GM12878 (cell line): Measurements from ENCODE around the gene CHERP. TPM values are rescaled to one million over a fixed set of nuclear protein-coding genes. Genes with fewer than 3 reads are reported as not detected.

ENCODE experiments used
- ATAC-seq: fragments of 200-7000 bp; cut with Tn5 transposase; 3 replicates; pipeline ENCODE4 v1.9.1; 2020; ENCODE audit warnings: mild to moderate bottlenecking, moderate library complexity
- BruUV-seq: library from RNA; stranded (reverse); fragments of 400-500 nt; replicated peaks from 2 replicates; lab custom pipeline; 2021; lab: Mats Ljungman, UMichigan
- CTCF ChIA-PET: fragments of 300-600 bp; sonication (Branson Sonifier 250); formaldehyde crosslinking; extraction: SDS; loops from one replicate; lab custom pipeline; 2021; ENCODE audit warnings: inconsistent platforms; lab: Yijun Ruan, JAX
- POLR2A ChIA-PET: fragments of 350-600 bp; formaldehyde crosslinking; extraction: SDS; loops from one replicate; lab custom pipeline; 2021; ENCODE audit warnings: inconsistent platforms; lab: Charles Lee
- RAD21 ChIA-PET: fragments of 300-600 bp; sonication (Branson Sonifier 250); formaldehyde crosslinking; loops from one replicate; lab custom pipeline; 2023; ENCODE audit warnings: antibody characterized with exemption; ENCODE audit not compliant: unreplicated experiment; lab: Charles Lee
- SMC1A ChIA-PET: fragments of 300-600 bp; sonication (Branson Sonifier 250); formaldehyde crosslinking; loops from one replicate; lab custom pipeline; 2023; ENCODE audit not compliant: unreplicated experiment, uncharacterized antibody; lab: Charles Lee
- DNase-seq: peaks from one replicate; pipeline ENCODE4 v3.0.0-alpha.2; 2011; ENCODE audit warnings: low read depth, low spot score
- FAIRE-seq: peaks from 3 replicates; lab custom pipeline; 2011; peaks lifted over from hg19 to GRCh38; lab: Jason Lieb, UNC
- H2AFZ ChIP-seq: 2 replicates; pipeline ENCODE4 v1.6.0; 2011; ENCODE audit warnings: low read depth, low read length, control low read depth; ENCODE audit not compliant: control insufficient read depth
- H3K27ac ChIP-seq: 2 replicates; pipeline ENCODE4 v1.5.1; 2011; ENCODE audit warnings: control low read depth; ENCODE audit not compliant: control insufficient read depth, insufficient read depth
- H3K27me3 ChIP-seq, 2 experiments: replicated peaks in 1 of 2; 2 replicates each; pipeline versions ENCODE4 v1.6.0 to v1.6.1; 2011; ENCODE audit warnings: low read length in 1 of 2; ENCODE audit not compliant: control insufficient read depth in 2 of 2, insufficient read depth in 2 of 2
- H3K36me3 ChIP-seq, 2 experiments: 2 replicates each; pipeline ENCODE4 v1.5.1; 2011; ENCODE audit warnings: low read length in 1 of 2; ENCODE audit not compliant: control insufficient read depth in 2 of 2, insufficient read depth in 2 of 2
- H3K4me1 ChIP-seq: 2 replicates; pipeline ENCODE4 v1.6.1; 2011; ENCODE audit warnings: mild to moderate bottlenecking, low read length, moderate library complexity, mixed read lengths; ENCODE audit not compliant: control insufficient read depth, insufficient read depth
- H3K4me2 ChIP-seq: 2 replicates; pipeline ENCODE4 v1.6.0; 2011; ENCODE audit warnings: control low read depth; ENCODE audit not compliant: control insufficient read depth, insufficient read depth
- H3K4me3 ChIP-seq: fragments of 200-600 bp; sonication (generic); 2 replicates; pipeline ENCODE4 v1.5.1; 2016
- H3K79me2 ChIP-seq: 2 replicates; pipeline ENCODE4 v1.6.0; 2011; ENCODE audit warnings: low read length; ENCODE audit not compliant: control insufficient read depth, insufficient read depth
- H3K9ac ChIP-seq: 2 replicates; pipeline ENCODE4 v1.8.0; 2011; ENCODE audit warnings: low read length, control low read depth, mixed read lengths; ENCODE audit not compliant: control insufficient read depth, insufficient read depth
- H3K9me3 ChIP-seq: replicated peaks from 3 replicates; pipeline ENCODE4 v1.5.1; 2011; ENCODE audit warnings: mild to moderate bottlenecking, low read length; ENCODE audit not compliant: control insufficient read depth, insufficient read depth
- H4K20me1 ChIP-seq: 2 replicates; pipeline ENCODE4 v1.6.0; 2011; ENCODE audit not compliant: control insufficient read depth, insufficient read depth
- EED ChIP-seq: sonication (generic); IDR thresholded peaks from 2 replicates; pipeline ENCODE4 v1.6.1; 2016; ENCODE audit warnings: antibody characterized with exemption, low read depth
- EGR1 ChIP-seq, 2 experiments: IDR thresholded peaks; 1 replicate in 1 of 2; 2 replicates in 1 of 2; pipeline ENCODE4 v1.6.1; 2011 to 2012; ENCODE audit warnings: low read depth in 2 of 2, low read length in 2 of 2, borderline replicate concordance in 1 of 2, mild to moderate bottlenecking in 1 of 2, moderate library complexity in 1 of 2
- GABPA ChIP-seq: IDR thresholded peaks from 2 replicates; pipeline ENCODE4 v1.6.1; 2014; ENCODE audit warnings: antibody characterized with exemption, low read depth, mild to moderate bottlenecking, inconsistent platforms
- HDGF ChIP-seq: fragments of 450-650 bp; IDR thresholded peaks from 2 replicates; pipeline ENCODE4 v1.6.1; 2016; ENCODE audit warnings: antibody characterized with exemption
- MYB ChIP-seq: fragments of 150-350 bp; IDR thresholded peaks from 2 replicates; pipeline ENCODE4 v1.6.1; 2014; ENCODE audit warnings: mild to moderate bottlenecking, low read depth, low read length, borderline replicate concordance
- NFIC ChIP-seq: IDR thresholded peaks from 2 replicates; pipeline ENCODE4 v1.6.1; 2012; ENCODE audit warnings: low read depth, mild to moderate bottlenecking, inconsistent platforms, low read length, moderate library complexity
- POLR2A ChIP-seq: IDR thresholded peaks from 2 replicates; pipeline ENCODE4 v1.6.1; 2011; ENCODE audit warnings: low read depth, mild to moderate bottlenecking, low read length
- REST ChIP-seq: IDR thresholded peaks from 2 replicates; pipeline ENCODE4 v1.6.1; 2012; ENCODE audit warnings: mild to moderate bottlenecking, low read depth, low read length
- SP1 ChIP-seq: IDR thresholded peaks from one replicate; pipeline ENCODE4 v1.6.1; 2011; ENCODE audit warnings: low read depth, low read length
- SPI1 ChIP-seq: IDR thresholded peaks from 2 replicates; pipeline ENCODE4 v1.6.1; 2011; ENCODE audit warnings: low read depth, mild to moderate bottlenecking, low read length, moderate library complexity, borderline replicate concordance; ENCODE audit not compliant: insufficient read depth
- WRNIP1 ChIP-seq: IDR thresholded peaks from 2 replicates; pipeline ENCODE4 v1.6.1; 2011; ENCODE audit warnings: low read depth, low read length, improper control_type of control experiment, borderline replicate concordance
- ZNF622 ChIP-seq: fragments of 450-650 bp; IDR thresholded peaks from 2 replicates; pipeline ENCODE4 v1.6.1; 2017; ENCODE audit warnings: mild to moderate bottlenecking, inconsistent platforms
- WGBS: methylation state at CpG from one replicate; pipeline ENCODE4 v1.1.6; 2016; ENCODE audit warnings: low lambda C conversion rate; ENCODE audit not compliant: insufficient replicate concordance, insufficient coverage; ENCODE audit errors: missing lambda C conversion rate; 5-methylcytosine and 5-hydroxymethylcytosine counted together
- in situ Hi-C: fragments of 300-500 bp; cut with MboI; formaldehyde crosslinking; loops from 9 replicates; pipeline ENCODE4 v1.14.3; 2018; ENCODE audit warnings: mixed read lengths
- intact Hi-C: fragments of 100-400 bp; cut with micrococcal nuclease; formaldehyde crosslinking; loops from one replicate; pipeline ENCODE4 v1.14.2; 2022; ENCODE audit not compliant: unreplicated experiment
- polyA plus RNA-seq, 11 experiments: library from polyadenylated mRNA; depleted of rRNA in 4 of 11; unstranded in 6 of 11; stranded (reverse) in 5 of 11; fragments of >200 nt; fragmentation: Nextera tagmentation in 4 of 11; fragmentation: Illumina TruSeq in 1 of 11; extraction: Ambion mirVana in 4 of 11; extraction: Trizol in 1 of 11; gene quantifications; 1 replicate in 1 of 11; 2 replicates in 10 of 11; pipeline versions ENCODE4 v1.2.1 to v1.2.3, GENCODE V29; 2011 to 2016; ENCODE audit warnings: inconsistent platforms in 2 of 11, missing spikeins in 2 of 11, low read depth in 1 of 11
- total RNA-seq, 4 experiments: library from RNA; depleted of rRNA in 3 of 4; stranded (reverse); fragments of >200 nt in 3 of 4; fragmentation: Illumina TruSeq in 1 of 4; extraction: Trizol in 1 of 4; gene quantifications; 2 replicates each; pipeline versions ENCODE4 v1.2.1 to v1.2.3, GENCODE V29; 2013 to 2021

CHERP gene
- total and polyA plus RNA-seq, 10 of the 15 experiments (the other 5 are each of a cell fraction or from before 2014, with no cell fraction given) = 0.66 to 65.3 (median 12.2) TPM

GRCh38 chr19:16571283-16571682 is 29.0 kb upstream of the CHERP start:
- peaks cover 60% of the 10 kb centered on the region for H3K79me2 ChIP-seq
- H3K27ac ChIP-seq = peak overlapping the region; percentile 69
- H3K4me2 ChIP-seq = peak overlapping the region; percentile 96
- H3K27me3 ChIP-seq = no peaks in the 10 kb centered on the region
- 0% methylated on average over 6 of the region's 6 CpGs for WGBS
- peak overlapping the region; percentile 96 for H3K4me3 ChIP-seq
- no peak for TF ChIP-seq MYB
- peak; percentile 45; the same call in 1 of the 2 replicates for TF ChIP-seq SPI1
- ChIA-PET POLR2A (interaction anchor here (1.1 to 1.8 kb wide), 3 partner anchors 14 to 89 kb away, joined by 3 to 5 read pairs (median 4); partner anchors contain the start of gene SMIM7), SMC1A (no interaction called here), CTCF (interaction anchor here (0.7 to 1.4 kb wide), 3 partner anchors 34 to 75 kb away, joined by 3 to 4 read pairs (median 3); partner anchors contain the start of genes C19orf44 and CALR3), RAD21 (no interaction called here)
- H3K9me3 ChIP-seq = no peaks in the 10 kb centered on the region
- in situ Hi-C loops = no loop called here
- no TSS peak for BruUV-seq
- intact Hi-C loops = no loop called here
- H3K36me3 ChIP-seq = peaks cover 17 to 25% of the 10 kb centered on the region in 2 experiments
- DNase-seq = no peak
- peaks cover 2% of the 10 kb centered on the region; the same call in 1 of the 2 replicates for H4K20me1 ChIP-seq
- no peak overlapping the region for H2AFZ ChIP-seq
- H3K9ac ChIP-seq = peak overlapping the region; percentile 77
- H3K4me1 ChIP-seq = peaks cover 10% of the 10 kb centered on the region
- ATAC-seq = no peak
- FAIRE-seq = no peak

DNA sequence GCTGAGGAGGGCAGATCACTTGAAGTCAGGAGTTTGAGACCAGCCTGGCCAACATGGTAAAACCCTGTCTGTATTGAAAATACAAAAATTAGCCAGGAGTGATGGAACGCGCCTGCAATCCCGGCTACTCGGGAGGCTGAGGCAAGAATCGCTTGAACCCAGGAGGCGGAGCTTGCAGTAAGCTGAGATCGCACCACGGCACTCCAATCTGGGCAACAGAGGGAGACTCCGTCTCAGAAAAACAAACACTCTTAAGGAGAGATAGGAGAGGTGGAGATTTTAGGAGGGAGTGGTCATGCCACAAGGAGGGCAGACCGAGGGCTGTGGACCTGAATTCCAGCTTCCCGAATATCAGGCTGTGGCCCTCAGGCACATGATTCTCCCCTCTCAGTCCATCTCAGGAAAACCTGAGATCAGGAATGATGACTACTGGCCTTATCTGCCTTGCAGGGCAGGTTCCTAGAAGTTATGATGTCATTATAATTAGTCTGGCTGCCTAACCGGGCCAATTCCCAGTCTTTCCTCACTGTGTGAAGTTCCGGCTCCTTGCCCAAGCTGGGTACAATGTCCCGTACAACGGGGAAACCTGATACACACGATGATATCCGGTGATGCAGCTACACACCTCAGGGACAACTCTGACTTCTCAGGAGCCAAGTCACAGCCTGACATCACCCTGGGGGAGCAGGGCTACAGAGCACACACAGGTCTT is 27.5 kb upstream of the CHERP start:
- peaks cover 52% of the 10 kb centered on the region for H3K79me2 ChIP-seq
- intact Hi-C loops = no loop called here
- no peak for TF ChIP-seq POLR2A
- TF ChIP-seq EGR1 (IDR thresholded peaks at IDR 0.05; ENCODE audit: borderline replicate concordance in 1 of 2, low read depth in 2 of 2, low read length in 2 of 2) = no peak
- TF ChIP-seq GABPA = no peak
- TF ChIP-seq NFIC = no peak
- TF ChIP-seq REST = no peak
- TF ChIP-seq ZNF622 = no peak
- no peak for TF ChIP-seq SP1
- no peak for TF ChIP-seq WRNIP1
- no peak for TF ChIP-seq EED
- TF ChIP-seq HDGF = no peak

More for the DNA sequence above, 27.5 kb upstream of the CHERP start:
- FAIRE-seq (no peak), ATAC-seq (no peak), DNase-seq (no peak)
- Histone ChIP-seq H3K4me3 (no peak overlapping the region), H3K9me3 (no peaks in the 10 kb centered on the region), H3K4me2 (peak overlapping the region; percentile 45; the same call in 1 of the 2 replicates), H2AFZ (no peak overlapping the region), H3K27ac (no peak overlapping the region), H3K9ac (peak overlapping the region; percentile 16; the same call in 1 of the 2 replicates), H3K36me3 (peaks cover 8 to 37% of the 10 kb centered on the region in 2 experiments), H3K4me1 (peaks cover 10% of the 10 kb centered on the region), H4K20me1 (peaks cover 2% of the 10 kb centered on the region; the same call in 1 of the 2 replicates), H3K27me3 (no peaks in the 10 kb centered on the region)
- in situ Hi-C loops = no loop called here
- BruUV-seq = no TSS peak
- POLR2A ChIA-PET = interaction anchor here (1.8 kb wide), 1 partner anchor 15 kb away, joined by 5 read pairs; no protein-coding TSS in a partner anchor
- 89% methylated on average over 17 of the region's 17 CpGs for WGBS
- RAD21 ChIA-PET = no interaction called here
- SMC1A ChIA-PET = no interaction called here
- CTCF ChIA-PET = interaction anchor here (0.8 kb wide), 1 partner anchor 52 kb away, joined by 3 read pairs; no protein-coding TSS in a partner anchor
